ENCODE data around the gene BCL6. TPM values are rescaled to one million over a fixed set of nuclear protein-coding genes. Genes with fewer than 3 reads are reported as not detected.

Gene BCL6
- total and polyA plus RNA-seq, 8 donors, result 12.6 to 160 (median 16.3) TPM

GRCh38 chr3:187789872-187790271, 44.6 kb upstream of the BCL6 start:
- H3K4me3 ChIP-seq, result no peak overlapping the region
- ATAC-seq (no peak), DNase-seq (no peak)
- no peaks in the 10 kb centered on the region for H3K9me3 ChIP-seq
- intact Hi-C loops (cut with DNase I), result no loop called here
- H3K27ac ChIP-seq, result peak overlapping the region in 1 of 2 donors; percentile 43
- TF ChIP-seq CTCF (IDR thresholded peaks at IDR 0.05), result no peak
- no peaks in the 10 kb centered on the region for H3K36me3 ChIP-seq
- peaks cover 0 to 6% of the 10 kb centered on the region in 2 donors for H3K4me1 ChIP-seq
- no peaks in the 10 kb centered on the region for H3K27me3 ChIP-seq

- H3K4me3 ChIP-seq, result no peak overlapping the region
- TF ChIP-seq CTCF (IDR thresholded peaks at IDR 0.05), result no peak
- no peaks in the 10 kb centered on the region for H3K27me3 ChIP-seq
- H3K36me3 ChIP-seq, result no peaks in the 10 kb centered on the region
- DNase-seq, result no peak
- intact Hi-C loops (cut with DNase I), result no loop called here
- H3K9me3 ChIP-seq, result no peaks in the 10 kb centered on the region
- H3K27ac ChIP-seq, result peak overlapping the region in 1 of 2 donors; percentile 9
- no peak for ATAC-seq
- peaks cover 0 to 6% of the 10 kb centered on the region in 2 donors for H3K4me1 ChIP-seq
These were observed 44.0 kb upstream of the BCL6 start for GRCh38 chr3:187788984-187789857.

- H3K4me1 ChIP-seq, result peaks cover 0 to 14% of the 10 kb centered on the region in 2 donors
- no peaks in the 10 kb centered on the region for H3K27me3 ChIP-seq
- intact Hi-C loops (cut with DNase I), result no loop called here
- ATAC-seq (peak; percentile 97), DNase-seq (peak in 2 of 4 donors; percentile 19 to 60)
- TF ChIP-seq CTCF (IDR thresholded peaks at IDR 0.05), result no peak
- H3K4me3 ChIP-seq, result no peak overlapping the region
- no peak overlapping the region for H3K27ac ChIP-seq
- no peaks in the 10 kb centered on the region for H3K36me3 ChIP-seq
- no peaks in the 10 kb centered on the region for H3K9me3 ChIP-seq
These were observed 37.8 kb upstream of the BCL6 start for GRCh38 chr3:187783098-187783497.

- Histone ChIP-seq H3K36me3 (no peaks in the 10 kb centered on the region), H3K4me1 (peaks cover 0 to 24% of the 10 kb centered on the region in 2 donors), H3K4me3 (no peak overlapping the region), H3K27ac (no peak overlapping the region), H3K27me3 (no peaks in the 10 kb centered on the region), H3K9me3 (no peaks in the 10 kb centered on the region)
- DNase-seq (no peak), ATAC-seq (no peak)
- no peak for TF ChIP-seq CTCF (IDR thresholded peaks at IDR 0.05)
- intact Hi-C loops (cut with DNase I), result no loop called here
These were observed 36.7 kb upstream of the BCL6 start for GRCh38 chr3:187782006-187782405.

- Histone ChIP-seq H3K27me3 (no peaks in the 10 kb centered on the region), H3K27ac (no peak overlapping the region), H3K4me1 (peaks cover 0 to 33% of the 10 kb centered on the region in 2 donors), H3K9me3 (no peaks in the 10 kb centered on the region), H3K36me3 (no peaks in the 10 kb centered on the region), H3K4me3 (no peak overlapping the region)
- DNase-seq, result no peak
- ATAC-seq, result peak; percentile 19
- intact Hi-C loops (cut with DNase I), result no loop called here
- no peak for TF ChIP-seq CTCF (IDR thresholded peaks at IDR 0.05)
These were observed 35.7 kb upstream of the BCL6 start for GRCh38 chr3:187781001-187781400.
